GM21825 (cell line): ENCODE results near the gene OR2A7.
A peak's percentile ranks its signal among the peaks of the same experiment; 100 is the strongest.
"Not testable (repeated sequence)": the region's sequence is repeated elsewhere in the genome, so short reads cannot be mapped to it uniquely, and the experiment has no call there.

Experiments used
- ATAC-seq: cut with Tn5 transposase; IDR thresholded peaks from one replicate; pipeline ENCODE4 v1.9.1; 2021; ENCODE audit warnings: mild to moderate bottlenecking, moderate library complexity; ENCODE audit not compliant: unreplicated experiment

Gene OR2A7

GRCh38 chr7:144264692-144265091 is at the start of gene OR2A7:
Gene OR2A7, minus strand, starts transcription at chr7:144264792. Its CDS starts 5,164 bp downstream, at chr7:144259628.
- not testable (repeated sequence) for ATAC-seq

- ATAC-seq: not testable (repeated sequence)
Measured at GRCh38 chr7:144311872-144312469, 47.4 kb upstream of the OR2A7 start, which contains the start of gene OR2A1. Gene OR2A1, plus strand, starts transcription at chr7:144312419. Its CDS starts 5,706 bp downstream, at chr7:144318125.

- not testable (repeated sequence) for ATAC-seq
Measured at GRCh38 chr7:144311218-144311617, 46.6 kb upstream of the OR2A7 start.

GRCh38 chr7:144309702-144310101 is 45.1 kb upstream of the OR2A7 start:
- ATAC-seq: not testable (repeated sequence)

- not testable (repeated sequence) for ATAC-seq
Measured at GRCh38 chr7:144305156-144305555, 40.6 kb upstream of the OR2A7 start.

GRCh38 chr7:144303607-144304006 is 39.0 kb upstream of the OR2A7 start:
- ATAC-seq: not testable (repeated sequence)

GRCh38 chr7:144302578-144303303 is 38.1 kb upstream of the OR2A7 start:
- peak; percentile 36 for ATAC-seq

GRCh38 chr7:144293794-144294499 is 29.4 kb upstream of the OR2A7 start:
- peak; percentile 81 for ATAC-seq

GRCh38 chr7:144292384-144293161 is 28.0 kb upstream of the OR2A7 start:
- not testable (repeated sequence) for ATAC-seq

GRCh38 chr7:144291607-144292006 is 27.0 kb upstream of the OR2A7 start:
- ATAC-seq: not testable (repeated sequence)

- not testable (repeated sequence) for ATAC-seq
Measured at GRCh38 chr7:144287171-144287784, 22.7 kb upstream of the OR2A7 start.

GRCh38 chr7:144283716-144284115 is 19.1 kb upstream of the OR2A7 start:
- not testable (repeated sequence) for ATAC-seq

- ATAC-seq: not testable (repeated sequence)
Measured at GRCh38 chr7:144282490-144282889, 17.9 kb upstream of the OR2A7 start.

GRCh38 chr7:144281981-144282380 is 17.4 kb upstream of the OR2A7 start:
- not testable (repeated sequence) for ATAC-seq

- peak; percentile 30 for ATAC-seq
Measured at GRCh38 chr7:144280010-144280409, 15.4 kb upstream of the OR2A7 start.

GRCh38 chr7:144275281-144275680 is 10.7 kb upstream of the OR2A7 start:
- not testable (repeated sequence) for ATAC-seq

- ATAC-seq: not testable (repeated sequence)
Measured at GRCh38 chr7:144269188-144269587, 4.6 kb upstream of the OR2A7 start, which contains the start of gene CTAGE8. Gene CTAGE8, minus strand, starts transcription at chr7:144269288. Its CDS starts 38 bp downstream, at chr7:144269250.

GRCh38 chr7:144262128-144262527 is 2.5 kb downstream of the OR2A7 start:
- not testable (repeated sequence) for ATAC-seq

GRCh38 chr7:144259067-144259466 is 5.5 kb downstream of the OR2A7 start:
- ATAC-seq: not testable (repeated sequence)

GRCh38 chr7:144256112-144256511 is 8.5 kb downstream of the OR2A7 start:
- no peak for ATAC-seq
